Measurements from ENCODE around the gene GXYLT1.
"Not testable (repeated sequence)": the region's sequence is repeated elsewhere in the genome, so short reads cannot be mapped to it uniquely, and the experiment has no call there.

GXYLT1 gene

DNA sequence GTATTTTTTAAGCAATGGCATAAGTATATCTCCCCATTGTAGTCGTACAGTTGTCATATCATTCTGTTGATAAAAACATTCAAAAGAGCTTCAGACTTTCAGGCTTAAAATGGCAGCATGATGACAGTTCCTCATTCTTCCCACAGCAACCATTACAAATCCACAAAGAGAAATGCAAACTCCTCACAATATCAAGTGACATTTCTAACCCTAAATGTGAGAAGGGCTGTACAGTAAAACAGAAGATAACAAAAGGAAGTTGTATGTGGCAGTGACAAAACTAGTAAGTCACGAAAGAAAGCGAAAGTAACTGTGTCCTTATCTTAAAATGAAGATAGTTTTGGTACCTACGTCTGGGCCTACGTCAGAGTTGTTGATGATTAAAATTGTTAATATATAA, 46.7 kb downstream of the GXYLT1 start:
- DNase-seq (ENCODE audit: low spot score) = no peak

DNA sequence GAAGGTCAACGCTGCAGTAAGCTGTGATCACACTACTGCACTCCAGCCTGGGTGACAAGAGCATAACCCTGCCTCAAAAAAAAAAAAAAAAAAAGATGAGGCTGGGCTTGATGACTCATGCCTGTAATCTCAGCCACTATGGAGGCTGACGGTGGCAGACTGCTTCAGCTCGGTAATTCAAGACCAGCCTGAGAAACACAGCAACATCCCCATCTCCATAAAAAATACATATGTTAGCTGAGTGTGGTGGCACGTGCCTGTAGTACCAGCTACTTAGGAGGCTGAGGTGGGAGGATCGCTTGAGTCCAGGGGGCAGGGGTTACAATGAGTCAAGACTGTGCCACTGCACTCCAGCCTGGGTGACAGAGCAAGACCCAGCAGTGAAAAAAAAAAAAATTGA, 50.4 kb downstream of the GXYLT1 start:
- DNase-seq (ENCODE audit: low spot score) = no peak

DNA sequence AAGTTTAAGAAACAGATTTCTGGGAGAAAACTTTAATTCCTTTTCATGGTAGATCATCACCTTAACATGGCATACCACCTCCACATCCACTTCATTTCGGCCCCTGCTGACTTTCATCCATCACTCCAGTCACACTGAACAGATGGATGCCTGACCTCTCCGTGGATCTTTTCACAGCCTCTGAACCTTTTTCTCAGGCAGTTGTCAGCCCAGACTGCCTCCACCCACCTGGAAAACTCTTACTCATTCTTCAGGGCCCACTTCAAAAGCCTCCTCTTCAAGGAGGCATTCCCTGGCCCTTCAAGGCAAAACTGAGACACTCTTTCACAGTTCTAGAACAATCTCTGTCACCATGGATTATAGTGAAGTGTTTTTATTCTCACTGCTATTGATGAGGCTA, 52.9 kb downstream of the GXYLT1 start:
- no peak for DNase-seq (ENCODE audit: low spot score)

DNA sequence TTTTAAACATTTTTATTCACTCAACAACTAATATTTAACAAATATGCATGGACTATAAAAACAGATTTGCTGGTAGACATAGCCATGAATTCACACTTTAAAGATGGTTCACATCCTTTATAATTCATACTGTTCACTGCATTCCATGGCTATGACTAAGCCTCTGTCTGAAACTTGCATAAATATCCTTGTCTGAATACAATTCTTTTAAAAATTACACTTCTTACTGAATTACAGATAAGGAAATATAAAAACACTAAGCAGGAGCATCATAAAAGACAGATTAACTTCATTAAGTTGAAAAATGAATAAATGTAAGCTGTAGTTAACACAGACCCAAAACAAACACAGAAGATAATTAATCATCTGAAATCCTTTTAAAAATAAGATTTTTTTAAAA, 53.8 kb downstream of the GXYLT1 start:
- DNase-seq (ENCODE audit: low spot score) = no peak

DNA sequence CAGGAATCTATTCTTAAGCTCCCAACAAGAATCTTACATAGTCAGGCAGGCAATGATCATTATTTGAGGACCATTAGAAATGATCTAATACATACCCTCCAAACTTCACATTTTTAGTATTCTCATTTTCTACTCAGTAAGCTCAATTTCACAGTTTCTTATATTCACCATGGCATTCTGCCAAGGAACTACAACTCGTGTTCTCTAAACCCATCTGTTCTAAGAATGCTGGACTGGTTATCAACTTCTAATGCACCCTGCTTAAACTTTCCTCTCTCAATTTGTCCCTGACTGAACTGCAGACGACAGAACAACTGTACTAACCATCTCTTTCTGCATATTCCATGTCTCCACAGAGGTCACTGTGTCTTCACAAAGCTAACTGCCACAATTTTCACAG, 58.6 kb downstream of the GXYLT1 start:
- no peak for DNase-seq (ENCODE audit: low spot score)

DNA sequence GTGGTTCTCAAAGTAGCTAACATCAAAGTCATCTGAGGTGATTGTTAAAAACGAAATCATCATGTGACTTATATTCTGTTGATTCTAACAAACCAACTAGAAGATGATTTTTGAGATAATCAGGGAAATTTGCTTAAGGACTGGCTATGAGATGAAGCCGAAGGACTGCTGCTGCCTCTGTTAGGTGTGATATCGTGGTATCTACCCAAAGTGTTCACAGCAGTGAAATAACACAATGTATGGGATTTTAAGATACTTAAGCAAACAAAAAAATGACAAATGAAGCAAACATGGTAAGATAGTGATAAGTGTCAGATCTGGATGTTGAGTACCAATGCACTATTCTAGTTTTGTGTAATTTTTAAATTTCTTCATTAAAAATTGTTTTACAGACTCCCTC, 59.1 kb downstream of the GXYLT1 start:
- no peak for DNase-seq (ENCODE audit: low spot score)

DNA sequence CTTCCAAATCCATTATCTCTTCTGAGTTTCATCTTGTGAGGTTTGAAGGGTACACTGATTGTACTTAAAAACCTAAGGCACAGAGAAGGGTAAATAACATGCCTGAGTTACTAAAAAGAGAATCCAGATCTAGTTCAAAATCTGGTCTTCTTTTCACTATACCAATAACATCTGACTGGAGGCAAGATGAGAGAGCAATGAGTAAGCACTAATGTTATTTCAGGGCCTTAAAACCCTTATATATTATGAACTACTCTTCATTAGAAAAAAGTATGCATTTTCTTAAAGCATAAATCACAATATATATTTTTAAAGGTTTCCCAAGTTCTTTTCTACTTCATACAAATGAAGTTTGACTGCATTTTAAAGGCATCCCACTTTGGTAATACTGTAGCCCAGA, 60.2 kb downstream of the GXYLT1 start:
- DNase-seq (ENCODE audit: low spot score) = no peak

DNA sequence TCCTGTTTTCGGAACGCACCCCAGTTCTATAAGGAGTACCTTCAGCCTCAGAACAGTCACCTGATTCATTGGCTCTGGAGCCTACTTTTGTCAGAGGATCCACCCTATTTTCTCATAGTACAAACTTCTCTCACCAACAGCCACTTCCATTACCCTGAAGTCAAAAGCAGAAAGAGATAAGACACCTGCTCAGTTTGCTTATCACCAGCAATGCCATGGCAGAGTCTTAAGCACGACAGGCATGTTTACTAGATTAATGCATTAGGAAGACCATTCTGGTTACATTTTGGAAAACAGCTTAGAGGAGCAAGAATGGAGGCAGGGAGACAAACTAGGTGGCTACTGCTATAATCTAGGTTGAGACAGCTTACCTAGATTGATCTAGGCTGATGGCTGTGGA, 67.7 kb downstream of the GXYLT1 start:
- no peak for DNase-seq (ENCODE audit: low spot score)

DNA sequence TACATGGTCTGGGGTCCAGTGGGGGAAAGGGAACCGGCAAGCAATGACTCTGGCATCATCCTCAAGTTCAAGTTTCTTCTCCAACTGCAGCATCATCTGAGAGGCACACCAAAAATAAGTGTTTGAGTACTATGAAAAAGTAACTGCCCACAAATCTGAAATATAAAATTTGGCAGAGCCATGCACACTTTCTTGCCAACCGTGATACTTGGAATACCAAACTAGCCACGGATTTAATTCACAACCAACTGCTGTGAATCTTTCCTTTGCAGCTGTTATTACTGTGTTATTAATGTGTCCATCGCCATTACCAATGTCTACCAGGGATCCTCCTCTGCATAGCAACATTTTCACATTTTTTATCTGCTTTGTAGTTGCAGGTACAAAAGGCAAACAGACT, 74.6 kb downstream of the GXYLT1 start:
- DNase-seq (ENCODE audit: low spot score) = no peak

DNA sequence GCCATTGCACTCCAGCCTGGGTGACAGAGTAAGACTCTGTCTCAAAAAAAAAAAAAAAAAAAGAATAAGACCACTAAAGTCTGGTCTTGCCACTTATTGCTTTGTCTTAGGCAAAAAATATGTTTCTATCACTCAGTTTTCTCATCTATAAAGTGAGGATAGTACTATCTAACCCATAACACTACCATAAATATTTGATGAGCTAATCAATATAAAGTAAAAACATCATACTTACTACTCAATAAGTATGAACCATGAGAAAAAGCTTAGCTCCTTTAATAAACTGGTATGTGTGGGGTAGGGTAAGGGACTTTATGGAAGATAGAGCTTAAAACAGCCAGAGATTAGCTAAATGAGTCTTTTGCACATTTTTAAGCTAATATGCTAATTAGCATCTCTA, 85.5 kb downstream of the GXYLT1 start:
- no peak for DNase-seq (ENCODE audit: low spot score)

DNA sequence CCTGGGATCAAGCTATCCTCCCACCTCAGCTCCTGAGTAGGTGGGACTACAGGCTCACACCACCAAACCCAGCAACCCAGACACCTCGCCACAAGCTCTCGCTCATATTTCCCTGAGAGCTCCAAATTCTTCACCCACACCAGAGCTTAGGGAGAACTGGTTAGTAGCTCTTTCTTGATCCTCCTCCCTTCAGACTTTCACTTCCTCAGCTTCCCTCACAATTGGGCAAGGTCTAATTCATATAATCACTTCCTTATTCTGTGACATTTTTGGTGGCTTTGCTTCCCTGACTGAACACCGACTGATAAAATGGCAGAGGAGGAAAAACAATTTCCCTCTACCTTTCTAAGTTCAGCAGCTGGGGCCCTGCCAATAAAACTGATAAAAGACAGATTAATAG, 88.5 kb downstream of the GXYLT1 start:
- DNase-seq (ENCODE audit: low spot score) = no peak

DNA sequence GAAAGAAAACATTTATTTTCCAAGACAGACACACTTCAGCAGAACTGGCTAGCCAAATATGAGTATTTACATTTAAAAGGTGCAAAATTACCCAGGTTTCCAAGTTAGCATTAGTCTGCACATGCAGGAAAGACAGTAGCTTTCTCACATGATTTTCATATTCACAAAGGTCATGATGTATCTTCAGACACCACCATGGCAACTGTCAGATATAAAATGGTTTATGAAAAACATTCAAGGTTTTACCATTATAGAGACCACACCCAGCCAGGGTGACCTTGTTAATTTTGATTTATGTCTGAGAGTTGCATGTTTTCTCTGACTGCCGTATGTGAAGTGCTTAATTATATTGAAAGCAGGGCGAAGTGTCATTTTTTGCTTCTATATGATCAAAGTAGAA, 91.2 kb downstream of the GXYLT1 start:
- DNase-seq (ENCODE audit: low spot score) = no peak

DNA sequence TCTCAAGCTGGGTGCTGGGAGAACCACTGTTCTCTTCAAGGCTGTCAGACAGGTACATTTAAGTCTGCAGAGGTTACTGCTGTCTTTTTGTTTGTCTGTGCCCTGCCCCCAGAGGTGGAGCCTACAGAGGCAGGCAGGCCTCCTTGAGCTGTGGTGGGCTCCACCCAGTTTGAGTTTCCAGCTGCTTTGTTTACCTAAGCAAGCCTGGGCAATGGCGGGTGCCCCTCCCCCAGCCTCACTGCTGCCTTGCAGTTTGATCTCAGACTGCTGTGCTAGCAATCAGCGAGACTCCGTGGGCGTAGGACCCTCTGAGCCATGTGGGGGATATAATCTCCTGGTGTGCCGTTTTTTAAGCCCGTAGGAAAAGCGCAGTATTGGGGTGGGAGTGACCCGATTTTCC, 95.7 kb downstream of the GXYLT1 start:
- not testable (repeated sequence) for DNase-seq (ENCODE audit: low spot score)

DNA sequence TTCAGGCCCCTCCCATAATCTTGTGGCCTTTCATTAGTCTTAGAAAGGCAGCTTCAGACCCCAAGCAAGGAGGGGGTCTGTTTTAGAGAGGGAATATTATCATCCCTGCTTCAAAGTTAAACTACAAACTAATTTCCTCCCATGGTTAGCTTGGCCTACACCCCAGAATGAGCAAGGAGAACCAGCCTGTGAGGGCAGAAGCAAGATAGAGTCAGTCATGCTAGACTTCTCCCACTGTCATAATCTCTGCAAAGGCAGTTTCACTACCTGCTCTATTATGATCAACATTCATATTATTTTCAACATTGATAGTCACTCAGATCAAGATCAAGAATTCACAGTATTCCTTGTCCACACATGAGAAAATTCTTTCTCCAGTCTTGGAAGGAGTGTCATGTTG, 105.1 kb downstream of the GXYLT1 start:
- no peak for DNase-seq (ENCODE audit: low spot score)

DNA sequence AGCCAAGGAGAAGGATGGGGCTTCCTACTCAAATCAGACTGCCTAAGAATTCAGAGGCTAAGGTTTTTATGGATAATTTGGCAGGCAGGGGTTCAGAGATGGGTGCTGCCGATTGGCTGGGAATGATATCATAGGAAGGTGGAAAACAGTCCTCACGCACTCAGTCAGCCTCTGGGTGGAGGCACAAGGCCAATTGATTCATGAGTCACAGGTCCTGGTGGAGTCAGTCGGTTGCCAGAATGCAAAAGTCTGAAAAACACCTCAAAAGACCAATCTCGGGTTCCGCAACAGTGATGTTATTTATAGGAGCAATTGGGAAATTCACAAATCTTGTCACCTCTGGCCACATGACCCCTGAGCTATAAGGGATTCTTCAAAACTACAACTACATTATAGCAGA, 105.5 kb downstream of the GXYLT1 start:
- DNase-seq (ENCODE audit: low spot score) = no peak

DNA sequence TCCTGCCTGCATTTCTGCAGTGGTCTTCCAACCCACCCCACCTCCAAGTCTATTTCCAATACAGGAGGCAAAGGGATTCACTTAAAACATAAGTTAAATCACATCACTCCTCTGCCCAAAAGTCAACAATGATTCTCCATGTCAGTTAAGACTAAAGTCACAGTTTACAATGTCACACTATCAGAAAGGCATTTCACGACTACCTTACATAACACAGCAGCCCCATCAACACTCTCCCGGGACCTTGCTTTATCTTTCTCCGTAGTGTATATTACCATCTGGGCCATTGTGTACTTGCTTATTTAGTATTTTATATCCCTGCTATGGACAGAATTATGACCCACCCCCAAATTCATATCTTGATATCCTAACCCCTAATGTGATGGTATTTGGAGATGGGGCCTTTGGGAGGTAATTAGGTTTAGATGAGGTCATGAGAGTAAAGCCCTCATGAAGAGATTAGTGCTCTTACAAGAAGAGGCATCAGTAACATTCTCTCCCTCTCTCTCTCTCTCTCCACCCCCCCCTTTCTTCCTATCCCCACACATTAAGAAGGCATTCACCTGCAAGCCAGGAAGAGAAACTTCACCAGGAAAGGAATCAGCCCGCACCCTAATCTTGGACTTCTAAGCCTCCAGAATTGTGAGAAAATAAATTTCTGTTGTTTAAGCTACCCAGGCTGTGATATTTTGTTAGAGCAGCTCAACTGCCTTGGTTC, 112.7 kb downstream of the GXYLT1 start:
- no peak for DNase-seq (ENCODE audit: low spot score)

All from ecto neural progenitor cell (in vitro differentiated cells).